ENCODE results near the gene NECAP2.

DNA sequence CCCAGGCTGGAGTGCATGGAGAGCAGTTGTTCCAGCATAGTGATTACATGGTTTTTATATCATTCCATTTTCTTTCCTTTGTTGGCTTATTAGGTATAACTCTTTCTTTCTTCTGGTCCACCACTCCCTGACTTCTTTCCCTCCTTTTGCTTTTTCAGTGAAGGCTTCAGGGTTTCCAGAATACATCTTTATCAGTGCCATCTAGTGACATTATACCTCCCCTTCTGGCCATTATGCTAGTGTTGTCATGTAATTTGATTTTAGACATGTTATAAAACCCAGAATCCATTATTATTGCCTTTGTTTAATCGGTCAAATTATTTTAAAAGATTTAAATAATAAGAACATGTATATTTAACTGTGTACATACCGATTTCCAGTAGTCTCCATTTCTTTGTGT, 63.0 kb downstream of the NECAP2 start:
- TF ChIP-seq LEF1 (IDR thresholded peaks at IDR 0.05; ENCODE audit: borderline replicate concordance) (no peak), ZNF384 (IDR thresholded peaks at IDR 0.05) (no peak), TARDBP (IDR thresholded peaks at IDR 0.05) (no peak), CTBP1 (IDR thresholded peaks at IDR 0.05; ENCODE audit: borderline replicate concordance) (no peak), FOXM1 (IDR thresholded peaks at IDR 0.05; ENCODE audit: borderline replicate concordance) (no peak), FOXA1 (IDR thresholded peaks at IDR 0.05) (no peak), BHLHE40 (IDR thresholded peaks at IDR 0.05; ENCODE audit: borderline replicate concordance) (no peak), NFRKB (IDR thresholded peaks at IDR 0.05) (no peak), PKNOX1 (IDR thresholded peaks at IDR 0.05) (no peak), SP1 (IDR thresholded peaks at IDR 0.05) (no peak), ELF4 (IDR thresholded peaks at IDR 0.05) (no peak), SUZ12 (IDR thresholded peaks at IDR 0.05) (no peak), HDGF (IDR thresholded peaks at IDR 0.05; ENCODE audit: borderline replicate concordance) (no peak)
